GM18517 (cell line): ENCODE data around the gene DCLK1.

Source experiments
- ATAC-seq: cut with Tn5 transposase; IDR thresholded peaks from one replicate; pipeline ENCODE4 v1.9.1; 2021; ENCODE audit warnings: mild to moderate bottlenecking, moderate library complexity; ENCODE audit not compliant: unreplicated experiment

The DCLK1 gene

DNA sequence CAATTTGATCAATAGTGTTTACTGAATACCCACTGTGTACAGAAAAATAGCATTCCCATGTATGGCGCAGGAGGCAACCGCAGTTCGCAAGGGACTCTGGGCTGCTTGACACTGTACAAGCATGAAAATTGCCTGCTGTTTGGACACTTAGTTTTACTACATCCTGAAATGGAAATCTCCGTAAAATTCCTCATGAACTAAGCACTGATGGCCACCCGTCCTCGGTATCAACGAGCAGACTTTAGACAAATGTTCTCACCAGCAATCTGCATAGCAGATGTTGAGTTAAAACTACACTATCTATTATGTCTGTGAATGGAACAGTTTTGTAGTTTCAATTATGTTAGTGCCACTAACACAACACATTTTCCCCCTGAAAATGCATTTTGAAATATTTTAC, 294.7 kb downstream of the DCLK1 start:
- ATAC-seq, result no peak

DNA sequence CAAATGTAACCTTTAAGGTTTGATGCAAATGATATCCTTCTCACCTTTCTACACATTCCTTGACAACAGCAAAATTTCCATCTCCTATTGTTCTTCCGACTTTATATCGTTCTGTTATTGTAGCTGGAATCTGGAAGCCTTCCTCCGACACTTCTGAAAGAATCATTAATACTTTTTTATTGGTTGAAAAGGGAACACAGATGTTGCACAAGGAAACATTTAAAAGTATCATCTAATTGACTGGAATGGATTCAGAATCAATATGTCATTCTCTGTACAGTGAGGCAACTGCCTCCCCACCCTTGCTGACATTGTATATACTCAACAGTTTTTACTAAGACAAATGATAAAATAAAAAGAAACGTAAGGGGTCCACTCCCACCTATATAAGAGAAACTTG, 295.2 kb downstream of the DCLK1 start:
- ATAC-seq, result no peak

DNA sequence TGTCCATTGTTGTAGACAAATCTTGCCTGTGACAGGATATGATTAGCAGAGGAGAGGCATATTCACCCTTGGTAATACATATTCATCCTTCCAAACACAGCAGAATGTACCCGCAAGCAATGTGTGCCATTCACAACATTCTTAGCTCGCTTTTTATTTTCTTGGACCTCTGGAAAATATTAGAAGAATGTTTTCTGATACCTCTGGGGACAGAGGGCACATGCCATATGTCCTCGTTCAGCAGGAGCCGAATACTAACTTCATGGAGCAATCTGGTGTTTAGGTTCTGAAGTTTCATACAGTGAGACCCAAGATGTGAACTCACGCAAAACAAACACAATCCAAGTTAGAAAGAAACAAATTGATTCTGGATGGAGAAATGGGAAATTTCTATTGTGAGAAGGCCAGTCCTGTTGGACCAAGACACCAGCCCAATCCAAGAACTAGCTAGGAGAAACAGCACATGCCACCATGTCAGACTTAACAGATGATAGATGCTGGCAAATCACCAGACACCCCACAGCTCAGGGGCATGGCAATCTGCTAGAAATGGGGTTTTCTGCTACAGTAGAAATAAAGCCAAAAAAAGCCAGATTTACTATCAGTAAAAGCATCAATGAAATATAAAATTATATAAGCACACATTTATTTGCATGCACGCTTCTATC, 297.4 kb downstream of the DCLK1 start:
- ATAC-seq, result no peak

DNA sequence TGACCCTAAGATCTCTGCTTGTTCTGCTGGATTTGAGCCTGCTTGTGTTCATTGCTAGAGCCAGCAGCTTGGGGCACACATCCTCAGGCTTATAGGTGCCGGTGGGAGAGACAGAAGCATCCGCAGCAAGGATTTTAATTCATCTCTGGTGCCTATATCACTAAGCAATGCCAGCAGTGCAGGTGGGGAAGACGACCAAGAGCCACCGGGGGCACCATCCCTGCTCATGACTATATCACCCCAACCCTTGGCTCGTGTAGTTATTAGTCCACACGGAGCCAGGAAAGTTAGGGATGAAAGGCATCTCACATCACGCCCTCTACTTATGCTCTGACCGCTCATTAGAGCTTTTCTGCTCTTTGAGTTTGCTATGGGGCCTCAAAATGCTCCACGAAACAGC, 298.2 kb downstream of the DCLK1 start:
- ATAC-seq, result no peak

DNA sequence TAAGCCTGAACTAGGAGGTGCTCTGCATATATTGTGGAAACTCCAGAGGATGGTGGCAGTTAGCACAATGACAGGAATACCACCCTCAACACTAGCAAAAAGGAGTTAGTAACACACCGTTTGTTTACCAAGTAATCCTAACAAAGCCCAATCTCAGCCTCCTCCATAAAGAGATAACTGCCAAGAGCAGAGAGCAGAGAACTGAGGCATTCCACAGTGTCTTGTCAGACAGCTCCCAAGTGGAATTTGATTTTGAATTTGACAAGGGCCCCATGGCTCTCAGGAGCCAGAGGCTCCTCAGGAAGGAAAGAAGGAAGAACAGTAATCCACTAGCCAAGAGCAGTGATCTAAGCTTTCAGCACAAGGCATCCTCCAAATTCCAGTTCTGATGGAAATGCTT, 298.6 kb downstream of the DCLK1 start:
- ATAC-seq, result no peak

DNA sequence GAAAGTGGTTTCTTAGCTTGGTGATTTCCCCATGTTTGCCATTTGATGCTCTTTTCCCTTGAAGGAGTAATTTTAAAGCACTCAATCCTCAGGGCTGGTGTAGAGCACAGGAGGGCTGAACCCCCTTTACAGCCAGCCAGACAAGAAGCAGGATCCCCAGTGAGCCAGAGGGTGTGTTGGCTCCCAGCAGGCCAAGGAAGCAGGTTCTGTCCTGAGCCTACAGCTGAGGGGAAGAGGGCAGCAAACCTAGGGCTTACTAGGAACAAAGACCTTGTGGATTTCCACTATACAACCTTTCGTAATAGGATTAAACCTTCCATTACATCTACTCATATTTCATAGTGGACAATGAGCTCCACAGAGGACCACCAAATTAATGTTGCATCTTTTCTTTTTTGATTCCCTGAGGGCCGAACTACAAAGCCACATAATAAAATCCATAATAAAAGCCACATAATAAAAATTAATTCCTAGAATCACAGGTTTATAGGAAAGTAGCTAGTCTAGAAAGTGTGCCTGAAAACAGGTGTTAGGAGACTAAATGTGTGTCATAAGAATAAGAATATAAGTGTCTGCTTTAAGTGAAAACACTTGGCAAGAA, 300.2 kb downstream of the DCLK1 start:
- ATAC-seq, result no peak

DNA sequence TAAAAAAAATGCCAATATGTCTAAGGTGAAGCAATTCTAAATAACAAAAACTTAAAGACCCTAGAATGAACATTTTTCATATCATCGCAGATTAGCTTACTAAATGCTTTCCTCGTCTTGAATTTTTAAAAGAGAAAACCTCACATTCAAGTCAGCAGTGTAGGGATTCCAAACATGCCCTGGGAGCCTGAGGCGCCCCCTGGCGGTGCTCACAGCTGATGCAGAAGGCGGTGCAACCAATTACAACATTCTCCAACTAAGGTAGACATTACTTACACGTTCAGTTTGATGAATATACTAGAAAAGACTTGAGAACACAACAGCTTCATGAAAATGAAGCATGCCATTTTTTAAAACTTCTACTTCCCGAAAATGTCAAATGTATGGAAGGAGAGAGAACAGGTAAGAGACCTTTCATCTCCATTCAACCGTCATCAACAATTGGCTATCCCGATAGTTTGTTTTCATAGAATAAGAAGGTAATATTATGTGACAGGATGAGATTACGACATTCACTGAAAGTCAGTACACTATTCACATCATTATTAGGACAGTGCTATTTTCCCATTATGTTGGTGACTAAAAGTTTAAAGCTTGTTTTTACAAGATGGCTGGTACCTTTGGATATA, 304.4 kb downstream of the DCLK1 start:
- ATAC-seq, result no peak

DNA sequence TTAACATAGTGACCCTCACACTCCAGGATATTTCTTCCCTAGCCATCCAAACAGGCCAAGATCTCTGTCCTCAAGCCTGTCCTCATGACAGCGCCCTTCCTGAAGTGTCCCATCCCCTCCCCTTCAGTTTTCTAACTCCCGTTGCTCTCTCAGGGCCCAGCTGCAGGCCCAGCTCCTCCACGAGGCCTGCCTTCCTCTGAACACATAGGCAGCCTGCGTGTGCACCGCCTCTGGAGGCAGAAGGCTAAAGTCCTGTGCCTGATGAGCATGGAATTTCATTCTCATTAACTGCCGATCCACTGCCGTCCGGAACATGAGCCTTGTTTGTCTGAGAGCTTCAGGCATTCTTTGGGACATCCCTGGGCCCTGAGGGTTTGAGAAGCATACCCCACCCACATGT, 306.4 kb downstream of the DCLK1 start:
- no peak for ATAC-seq

DNA sequence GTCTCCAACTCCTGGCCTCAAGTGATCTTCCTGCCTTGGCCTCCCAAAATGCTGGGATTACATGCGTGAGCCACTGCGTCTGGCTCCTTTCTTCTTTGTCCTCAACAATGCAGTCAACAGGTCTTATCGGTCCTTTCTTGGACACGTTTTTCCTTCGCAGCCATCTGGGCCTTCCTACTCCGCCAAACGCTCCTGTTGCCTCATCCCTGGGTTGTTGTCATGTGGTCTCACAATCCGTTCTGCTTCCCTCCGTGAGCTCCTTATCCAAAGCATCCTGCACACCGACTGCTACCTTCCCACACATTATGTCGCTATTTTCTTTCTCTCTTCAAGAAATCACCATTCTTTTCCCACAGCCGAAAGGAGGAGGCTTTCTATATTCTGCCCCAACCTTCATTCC, 306.8 kb downstream of the DCLK1 start:
- no peak for ATAC-seq

DNA sequence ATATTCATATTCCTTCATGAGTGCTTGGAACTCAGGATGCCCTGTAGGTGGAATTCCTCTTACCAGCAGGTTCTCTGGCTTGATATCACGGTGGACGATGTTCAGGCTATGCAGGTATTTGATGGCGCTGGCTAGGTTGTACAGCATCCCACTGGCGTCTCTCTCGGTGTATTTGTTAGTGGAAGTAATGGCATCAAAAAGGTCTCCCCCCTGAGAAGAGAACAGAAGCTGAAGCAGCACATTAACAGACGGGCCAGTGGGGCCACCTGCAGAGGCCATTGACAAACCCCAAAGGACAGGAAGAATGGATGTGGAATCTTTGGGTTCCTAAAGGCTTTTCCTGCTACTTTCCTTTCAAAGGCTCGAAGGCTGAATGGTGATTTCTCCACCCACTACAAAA, 308.5 kb downstream of the DCLK1 start:
- no peak for ATAC-seq

DNA sequence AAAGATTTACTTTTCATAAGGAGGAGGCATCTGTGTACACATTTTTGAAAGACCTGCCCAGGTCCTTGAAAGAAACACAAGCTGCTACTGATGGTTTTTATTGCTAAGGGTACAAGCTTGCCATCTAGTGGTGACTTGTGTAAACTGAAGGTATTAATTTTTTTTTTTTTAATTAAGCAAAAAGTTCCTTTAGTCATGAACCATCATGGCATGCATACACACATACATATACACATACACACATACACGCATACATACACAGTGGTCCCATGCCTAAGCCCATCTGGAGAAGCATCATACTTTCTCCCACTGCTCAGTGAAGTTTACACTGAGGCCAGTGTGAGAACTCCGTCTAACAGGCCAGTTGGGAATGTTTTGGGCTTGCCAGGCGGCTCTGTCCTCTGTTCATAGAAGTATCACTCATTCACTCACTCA, 312.5 kb downstream of the DCLK1 start:
- ATAC-seq, result no peak

DNA sequence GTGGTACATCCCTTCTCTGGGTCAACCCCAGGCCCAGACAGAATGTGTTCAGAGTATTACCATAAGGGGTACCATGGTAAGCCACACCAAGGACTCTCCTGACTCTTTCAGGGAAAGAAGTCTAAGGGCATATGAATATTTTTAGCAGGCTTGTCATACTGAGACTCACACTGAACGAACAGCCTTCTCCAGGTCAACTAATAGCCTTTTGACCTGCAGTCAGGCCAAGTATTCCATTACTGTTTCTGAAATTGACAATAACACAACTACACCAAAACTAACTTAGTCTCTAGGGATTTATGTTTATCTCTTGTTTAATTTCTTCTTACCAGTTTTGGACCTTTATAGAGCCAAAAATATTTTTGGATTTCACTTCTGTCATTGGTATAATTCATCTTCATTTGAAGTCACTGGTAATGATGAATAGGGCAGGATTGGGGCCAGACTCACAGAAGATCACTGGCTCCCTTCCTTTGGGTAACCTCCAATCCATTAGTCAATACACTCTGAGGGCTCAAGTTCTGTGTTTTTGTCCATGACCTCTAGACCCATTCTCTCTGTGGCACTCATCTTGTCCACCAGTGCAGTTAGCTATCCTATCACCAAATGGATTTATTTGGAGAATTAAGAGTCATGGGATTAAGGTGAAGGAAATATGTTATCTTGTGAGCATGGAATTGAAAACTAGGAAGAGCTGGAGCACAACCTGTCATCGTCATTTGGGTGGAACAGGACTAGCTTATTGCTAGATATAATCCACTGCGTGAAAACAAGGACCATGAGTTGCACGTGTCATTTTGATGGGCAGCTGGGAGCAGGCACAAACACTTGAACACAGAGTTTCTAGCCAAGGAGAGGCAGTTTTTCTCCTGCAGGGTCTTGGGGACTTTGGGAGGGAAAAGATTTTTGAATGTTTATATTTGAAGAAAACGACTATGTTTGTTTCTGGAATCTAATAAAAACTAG, 313.3 kb downstream of the DCLK1 start:
- no peak for ATAC-seq

DNA sequence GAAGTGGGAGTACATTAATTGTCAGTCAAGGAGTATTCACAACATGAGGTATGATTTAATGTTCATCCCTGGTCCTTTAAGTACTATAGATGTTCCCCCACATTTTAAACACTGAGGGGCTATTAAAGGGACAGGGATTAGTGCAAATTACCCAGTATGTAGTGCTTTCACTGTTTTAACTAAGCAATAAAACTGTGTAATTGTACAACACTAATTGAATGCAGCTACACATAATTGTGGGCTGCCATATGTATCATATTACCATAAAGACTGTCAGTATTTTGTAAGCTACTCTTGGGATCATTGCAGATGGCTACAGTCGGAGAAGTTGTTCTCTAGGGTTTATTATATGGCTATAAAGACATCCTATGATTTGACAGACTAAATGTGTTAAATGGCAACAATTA, 316.6 kb downstream of the DCLK1 start:
- ATAC-seq, result no peak

DNA sequence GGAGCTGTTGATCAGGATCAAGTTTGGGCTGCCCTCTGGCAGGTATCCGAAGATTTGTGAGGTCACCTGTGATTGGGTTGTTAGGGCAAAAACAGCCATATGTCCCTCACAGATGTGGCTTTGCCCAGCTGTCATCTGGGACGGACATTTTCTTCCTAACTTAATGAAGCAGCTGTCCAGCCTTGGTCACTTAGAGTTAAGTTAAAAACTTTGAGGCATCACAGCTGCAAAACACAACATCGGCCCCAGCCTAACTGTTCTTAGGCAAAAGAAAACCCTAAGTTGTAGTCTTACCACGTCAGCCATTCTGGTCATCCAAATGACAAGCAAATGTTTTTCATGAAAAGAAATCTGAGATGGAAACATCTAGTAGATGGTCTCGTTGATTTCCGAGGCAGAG, 318.4 kb downstream of the DCLK1 start:
- ATAC-seq, result no peak

DNA sequence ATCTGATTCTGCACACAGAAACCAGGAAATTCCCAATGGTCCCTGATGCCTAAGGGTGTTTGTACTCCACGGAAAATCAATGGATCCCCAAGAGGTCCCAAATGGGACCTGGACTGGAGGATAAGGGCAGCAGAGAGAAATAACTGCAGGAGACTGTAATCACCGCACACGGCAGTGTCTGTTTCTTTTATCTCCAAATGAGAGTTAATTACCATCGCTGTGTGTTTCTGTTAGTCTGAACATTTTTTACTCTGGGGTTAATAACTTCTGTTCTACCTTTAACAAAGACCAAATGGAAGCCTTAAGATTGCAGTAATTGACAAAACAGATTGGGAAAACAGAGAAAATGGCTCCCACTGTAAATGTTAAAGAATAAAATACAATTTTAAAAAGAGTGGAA, 320.9 kb downstream of the DCLK1 start:
- ATAC-seq, result no peak

DNA sequence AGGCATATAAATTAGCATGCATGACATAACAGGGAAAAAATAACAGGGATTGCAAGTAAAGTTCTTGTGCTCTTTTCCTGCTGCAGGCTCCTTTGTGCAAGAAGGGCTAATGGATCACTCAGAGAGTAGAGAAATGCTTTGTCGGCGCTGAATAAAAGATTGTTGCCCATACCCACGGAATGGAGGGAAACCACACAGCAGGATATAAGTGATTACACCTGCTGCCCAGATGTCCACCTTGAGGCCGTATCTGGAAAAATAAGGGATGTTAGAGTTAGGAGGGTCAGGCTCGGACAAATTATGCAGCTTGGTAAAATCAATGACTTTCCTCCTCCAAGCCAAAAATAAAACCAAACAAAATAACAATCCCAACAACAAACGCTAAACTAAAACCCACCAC, 322.3 kb downstream of the DCLK1 start:
- ATAC-seq, result no peak

DNA sequence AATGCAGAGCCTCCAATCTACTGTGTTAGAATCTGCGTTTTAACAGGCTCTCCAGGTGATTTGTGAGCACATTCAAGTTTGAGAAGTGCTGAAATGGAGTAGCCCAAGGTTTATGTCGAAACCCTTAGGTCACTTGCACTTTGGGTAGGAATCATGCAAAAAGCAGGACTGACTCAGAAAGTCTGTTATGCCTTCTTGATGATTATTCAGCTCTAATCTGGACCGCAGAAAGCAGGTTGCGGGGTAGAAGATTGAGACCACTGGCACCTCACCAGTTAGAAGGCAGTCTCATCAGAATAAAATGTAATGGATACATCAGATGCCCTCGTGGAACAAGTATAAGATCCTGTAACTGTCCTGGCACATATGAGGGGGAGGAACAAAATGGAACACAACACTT, 326.3 kb downstream of the DCLK1 start:
- ATAC-seq, result no peak

DNA sequence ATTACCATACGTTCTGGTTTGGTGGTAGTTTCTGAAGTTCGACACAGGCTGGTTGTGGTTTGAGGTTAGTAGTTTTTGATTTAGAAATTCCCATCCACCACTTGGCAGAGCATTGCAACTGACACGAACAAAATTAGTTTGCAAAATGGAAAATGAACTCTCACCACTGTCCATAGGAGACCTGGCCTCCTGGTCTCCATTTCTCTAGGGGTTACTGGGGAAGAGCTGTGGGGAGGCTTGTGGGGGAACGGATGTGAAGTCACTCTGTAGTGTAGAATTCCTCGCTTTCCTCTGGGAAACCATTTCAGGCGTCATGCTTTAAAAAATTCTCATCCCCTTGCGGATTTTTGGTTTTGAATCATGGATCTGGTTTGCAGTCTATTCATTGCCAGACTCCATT, 333.2 kb downstream of the DCLK1 start:
- no peak for ATAC-seq

DNA sequence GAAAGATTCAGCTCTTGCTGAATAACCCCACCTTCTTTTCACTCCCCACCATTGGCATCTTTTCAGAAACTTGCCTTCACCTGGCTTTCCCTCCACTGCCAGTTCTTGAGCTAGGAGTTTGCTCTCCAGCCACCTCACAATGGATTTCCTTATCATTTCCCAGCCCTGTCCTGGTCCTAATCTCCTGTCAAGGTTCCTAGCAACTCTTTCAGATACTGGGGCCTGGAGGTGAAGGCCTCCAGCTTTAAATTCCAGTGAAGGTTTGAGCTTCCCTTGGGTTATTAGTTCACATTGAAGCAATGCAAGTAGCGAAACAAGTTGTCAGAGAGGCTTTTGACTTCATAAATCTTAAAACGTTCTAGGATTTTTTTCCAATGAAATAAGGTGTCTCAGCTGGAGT, 333.9 kb downstream of the DCLK1 start:
- ATAC-seq, result no peak

DNA sequence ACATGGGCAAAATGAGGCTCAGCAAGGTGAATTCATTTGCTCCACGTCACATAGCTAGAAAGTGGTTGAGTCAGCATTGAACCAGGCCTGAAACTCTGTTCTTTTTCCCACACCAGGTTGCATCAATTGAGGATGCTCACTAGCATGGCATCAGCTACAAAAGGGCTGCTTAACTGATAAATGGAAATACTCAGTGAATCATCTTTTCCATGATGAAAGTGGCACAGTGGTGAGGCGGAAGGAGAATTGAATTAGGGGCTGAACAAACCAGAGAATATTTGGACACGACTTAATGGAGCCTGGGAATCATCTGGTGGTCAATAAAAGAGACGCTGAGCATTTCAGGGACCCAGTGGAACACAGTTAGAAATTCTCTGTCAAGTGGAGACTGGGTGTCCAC, 334.6 kb downstream of the DCLK1 start:
- ATAC-seq, result no peak

DNA sequence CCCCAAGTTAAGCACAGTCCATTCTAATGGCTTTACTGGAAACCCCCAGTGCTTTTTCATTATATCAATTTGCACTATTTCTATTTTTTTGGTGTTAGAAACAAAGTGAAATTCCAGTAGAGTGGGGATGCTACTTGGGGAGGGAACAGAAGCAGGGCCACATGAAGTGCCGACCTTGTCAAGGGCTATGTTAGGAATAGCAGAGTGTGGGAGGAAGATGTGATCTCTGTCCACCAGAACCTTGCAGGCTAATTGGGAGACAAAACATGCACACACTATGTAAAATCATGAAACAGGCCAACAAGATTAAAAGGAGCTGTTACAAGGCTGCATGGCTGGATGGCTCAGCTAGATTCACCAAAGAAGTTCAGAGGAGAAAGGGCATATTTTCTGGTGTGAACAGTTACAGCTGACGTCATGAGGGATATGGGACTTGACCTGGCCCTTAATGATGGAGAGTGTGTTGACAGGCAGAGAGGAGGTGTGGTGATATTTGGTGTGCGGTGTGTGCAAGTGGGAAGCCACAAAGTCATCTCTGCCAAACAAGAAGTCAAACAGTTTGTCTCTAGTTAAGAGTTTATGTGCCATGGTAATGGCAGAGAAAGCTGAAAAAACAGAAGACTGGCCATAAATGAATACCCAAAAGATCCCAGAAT, 336.3 kb downstream of the DCLK1 start:
- ATAC-seq, result no peak
